HEK293T (cell line): ENCODE measurements around the gene PPP1R9B.

Source experiments
- ARNT ChIP-seq: fragments of 450-650 bp; IDR thresholded peaks from 2 replicates; pipeline ENCODE4 v1.6.1; 2017; ENCODE audit warnings: mild to moderate bottlenecking
- BHLHE40 ChIP-seq: fragments of 450-650 bp; IDR thresholded peaks from 2 replicates; pipeline ENCODE4 v1.6.1; 2016; ENCODE audit warnings: mild to moderate bottlenecking, moderate library complexity, borderline replicate concordance
- ELF4 ChIP-seq: fragments of 450-650 bp; IDR thresholded peaks from 2 replicates; pipeline ENCODE4 v1.6.1; 2017; ENCODE audit warnings: antibody characterized with exemption
- FOXA1 ChIP-seq: fragments of 450-650 bp; IDR thresholded peaks from 2 replicates; pipeline ENCODE4 v1.6.1; 2016; ENCODE audit warnings: mild to moderate bottlenecking
- FOXM1 ChIP-seq: fragments of 450-650 bp; IDR thresholded peaks from 2 replicates; pipeline ENCODE4 v1.6.1; 2017; ENCODE audit warnings: mild to moderate bottlenecking, borderline replicate concordance
- HDGF ChIP-seq: fragments of 450-650 bp; IDR thresholded peaks from 2 replicates; pipeline ENCODE4 v1.6.1; 2017; ENCODE audit warnings: antibody characterized with exemption, borderline replicate concordance
- L3MBTL2 ChIP-seq: fragments of 450-650 bp; conservative IDR thresholded peaks from 2 replicates; pipeline ENCODE4 v1.6.1; 2016; ENCODE audit warnings: mild to moderate bottlenecking
- NFRKB ChIP-seq: fragments of 450-650 bp; IDR thresholded peaks from 2 replicates; pipeline ENCODE4 v1.6.1; 2016; ENCODE audit warnings: mild to moderate bottlenecking, moderate library complexity
- SP1 ChIP-seq: fragments of 450-650 bp; IDR thresholded peaks from 2 replicates; pipeline ENCODE4 v1.6.1; 2017
- SUZ12 ChIP-seq: fragments of 450-650 bp; IDR thresholded peaks from 2 replicates; pipeline ENCODE4 v1.6.1; 2016; ENCODE audit warnings: mild to moderate bottlenecking
- TARDBP ChIP-seq: fragments of 450-650 bp; IDR thresholded peaks from 2 replicates; pipeline ENCODE4 v1.6.1; 2016
- ZNF384 ChIP-seq: fragments of 450-650 bp; IDR thresholded peaks from 2 replicates; pipeline ENCODE4 v1.6.1; 2016

DNA sequence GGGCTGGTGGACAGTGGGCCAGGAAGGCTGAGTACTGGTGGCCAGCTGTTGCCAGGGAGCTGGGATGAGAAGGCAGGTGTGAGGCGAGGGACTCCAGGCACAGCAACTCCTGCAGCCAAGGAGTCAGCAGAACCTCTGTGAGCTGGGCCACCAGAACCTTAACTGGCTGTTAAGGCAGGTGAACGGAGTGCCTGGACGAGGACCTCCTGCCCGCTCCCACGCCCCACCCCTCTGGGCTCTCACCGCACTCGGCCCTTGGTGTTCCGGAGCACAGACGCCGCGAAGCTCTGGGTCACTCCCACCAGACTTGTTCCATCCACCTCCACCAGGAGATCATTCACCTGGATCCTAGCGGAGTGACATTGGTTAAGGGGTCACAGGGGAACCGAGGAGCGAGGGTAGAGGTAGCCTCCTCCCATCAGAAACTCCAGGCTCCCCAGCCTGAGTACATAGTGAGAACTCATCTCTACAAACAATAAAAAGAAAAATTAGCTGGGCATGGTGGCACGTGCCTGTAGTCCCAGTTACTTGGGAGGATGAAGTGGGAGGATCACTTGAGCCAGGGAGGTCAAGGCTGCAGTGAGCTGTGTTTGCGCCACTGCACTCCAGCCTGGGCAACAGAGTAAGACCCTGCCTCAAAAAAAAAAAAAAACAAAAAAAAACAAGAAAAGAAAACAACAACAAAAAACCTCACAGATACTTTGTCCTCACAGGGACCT, 9.3 kb downstream of the PPP1R9B start:
- no peak for TF ChIP-seq ELF4
- no peak for TF ChIP-seq BHLHE40
- TF ChIP-seq TARDBP = no peak
- TF ChIP-seq SUZ12 = no peak
- no peak for TF ChIP-seq ZNF384
- TF ChIP-seq ARNT = no peak
- no peak for TF ChIP-seq SP1
- TF ChIP-seq FOXA1 = no peak
- TF ChIP-seq FOXM1 = no peak
- TF ChIP-seq L3MBTL2 = no peak
- no peak for TF ChIP-seq HDGF
- no peak for TF ChIP-seq NFRKB
